Fibroblast of lung (primary cell): ENCODE data around the gene TUBGCP3. TPM values are rescaled to one million over a fixed set of nuclear protein-coding genes. Genes with fewer than 3 reads are reported as not detected.

Experiments
- DNase-seq, 2 donors: peaks; one replicate each; pipeline versions ENCODE4 v3.0.0 to v3.0.0-alpha.2; 2010; ENCODE audit warnings: low read depth in 2 of 2
- H2AFZ ChIP-seq: 2 replicates; pipeline ENCODE4 v1.5.1; 2012; ENCODE audit warnings: low read length, control low read depth, inconsistent platforms
- H3K27ac ChIP-seq: 2 replicates; pipeline ENCODE4 v1.5.1; 2011; ENCODE audit warnings: low read length, control low read depth; ENCODE audit not compliant: insufficient read depth
- H3K27me3 ChIP-seq: 2 replicates; pipeline ENCODE4 v1.5.1; 2011; ENCODE audit warnings: mild to moderate bottlenecking, low read length; ENCODE audit not compliant: control insufficient read depth, insufficient read depth
- H3K36me3 ChIP-seq: 2 replicates; pipeline ENCODE4 v1.5.1; 2011; ENCODE audit warnings: low read length; ENCODE audit not compliant: control insufficient read depth, insufficient read depth
- H3K4me1 ChIP-seq: 2 replicates; pipeline ENCODE4 v1.5.1; 2011; ENCODE audit warnings: low read length; ENCODE audit not compliant: control insufficient read depth, insufficient read depth; ENCODE audit errors: extremely low read depth
- H3K4me2 ChIP-seq: 2 replicates; pipeline ENCODE4 v1.5.1; 2011; ENCODE audit warnings: low read length, control low read depth; ENCODE audit not compliant: insufficient read depth; ENCODE audit errors: extremely low read depth
- H3K4me3 ChIP-seq, 4 experiments: fragments of 200-600 bp in 1 of 4; sonication (generic) in 1 of 4; replicated peaks in 1 of 4; 2 replicates each; pipeline ENCODE4 v1.5.1; 2011 to 2016; ENCODE audit warnings: low read length in 4 of 4, low read depth in 3 of 4, mild to moderate bottlenecking in 3 of 4, control low read depth in 2 of 4, inconsistent platforms in 1 of 4, mixed read lengths in 1 of 4; ENCODE audit not compliant: insufficient read depth in 1 of 4; ENCODE audit errors: control extremely low read depth in 1 of 4
- H3K79me2 ChIP-seq: 2 replicates; pipeline ENCODE4 v1.5.1; 2012; ENCODE audit warnings: mild to moderate bottlenecking, low read length, inconsistent platforms; ENCODE audit not compliant: control insufficient read depth, insufficient read depth
- H3K9ac ChIP-seq: 2 replicates; pipeline ENCODE4 v1.5.1; 2011; ENCODE audit warnings: mild to moderate bottlenecking, low read length, control low read depth; ENCODE audit not compliant: insufficient read depth
- H3K9me3 ChIP-seq: 2 replicates; pipeline ENCODE4 v1.5.1; 2012; ENCODE audit warnings: low read depth, low read length; ENCODE audit not compliant: control insufficient read depth, insufficient read depth
- H4K20me1 ChIP-seq: 2 replicates; pipeline ENCODE4 v1.5.1; 2011; ENCODE audit warnings: low read length; ENCODE audit not compliant: control insufficient read depth, insufficient read depth; ENCODE audit errors: extremely low read depth
- EZH2 ChIP-seq: IDR thresholded peaks from 2 replicates; pipeline ENCODE4 v1.5.1; 2012; ENCODE audit warnings: low read length, control low read depth, mild to moderate bottlenecking; ENCODE audit errors: missing control alignments
- polyA plus RNA-seq, 2 donors: library from polyadenylated mRNA; depleted of rRNA in 1 of 2; stranded (reverse) in 1 of 2; unstranded in 1 of 2; fragments of >200 nt; gene quantifications; 2 replicates each; pipeline ENCODE4 v1.2.1, GENCODE V29; 2011 to 2012; ENCODE audit warnings: missing spikeins in 1 of 2
- total RNA-seq: library from RNA; depleted of rRNA; stranded (reverse); fragments of >200 nt; gene quantifications from 2 replicates; pipeline ENCODE4 v1.2.1, GENCODE V29; 2014
- TF ChIP-seq, protein P1 (sequence below), 2 donors: IDR thresholded peaks in 1 of 2; conservative IDR thresholded peaks in 1 of 2; 1 replicate in 1 of 2; 2 replicates in 1 of 2; pipeline ENCODE4 v1.5.1; 2011 to 2012; ENCODE audit warnings: low read length in 2 of 2, control low read depth in 1 of 2, inconsistent platforms in 1 of 2, low read depth in 1 of 2, mild to moderate bottlenecking in 1 of 2

Gene TUBGCP3
- total and polyA plus RNA-seq, 2 donors (not counting 1 experiment from before 2014, with no cell fraction given): 14.5 to 17.2 TPM

- Histone ChIP-seq H2AFZ (no peak overlapping the region), H3K9ac (no peak overlapping the region), H3K79me2 (no peaks in the 10 kb centered on the region), H3K27ac (no peak overlapping the region), H4K20me1 (no peaks in the 10 kb centered on the region), H3K9me3 (no peaks in the 10 kb centered on the region), H3K4me3 (no peak overlapping the region), H3K27me3 (no peaks in the 10 kb centered on the region), H3K36me3 (no peaks in the 10 kb centered on the region), H3K4me1 (no peaks in the 10 kb centered on the region), H3K4me2 (no peak overlapping the region)
- TF ChIP-seq, protein P1, sequence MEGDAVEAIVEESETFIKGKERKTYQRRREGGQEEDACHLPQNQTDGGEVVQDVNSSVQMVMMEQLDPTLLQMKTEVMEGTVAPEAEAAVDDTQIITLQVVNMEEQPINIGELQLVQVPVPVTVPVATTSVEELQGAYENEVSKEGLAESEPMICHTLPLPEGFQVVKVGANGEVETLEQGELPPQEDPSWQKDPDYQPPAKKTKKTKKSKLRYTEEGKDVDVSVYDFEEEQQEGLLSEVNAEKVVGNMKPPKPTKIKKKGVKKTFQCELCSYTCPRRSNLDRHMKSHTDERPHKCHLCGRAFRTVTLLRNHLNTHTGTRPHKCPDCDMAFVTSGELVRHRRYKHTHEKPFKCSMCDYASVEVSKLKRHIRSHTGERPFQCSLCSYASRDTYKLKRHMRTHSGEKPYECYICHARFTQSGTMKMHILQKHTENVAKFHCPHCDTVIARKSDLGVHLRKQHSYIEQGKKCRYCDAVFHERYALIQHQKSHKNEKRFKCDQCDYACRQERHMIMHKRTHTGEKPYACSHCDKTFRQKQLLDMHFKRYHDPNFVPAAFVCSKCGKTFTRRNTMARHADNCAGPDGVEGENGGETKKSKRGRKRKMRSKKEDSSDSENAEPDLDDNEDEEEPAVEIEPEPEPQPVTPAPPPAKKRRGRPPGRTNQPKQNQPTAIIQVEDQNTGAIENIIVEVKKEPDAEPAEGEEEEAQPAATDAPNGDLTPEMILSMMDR (conservative IDR thresholded peaks at IDR 0.05 in 1 of 2, IDR thresholded peaks at IDR 0.05 in 1 of 2; ENCODE audit: low read depth in 1 of 2, low read length in 2 of 2): no peak
- no peak for TF ChIP-seq EZH2
- DNase-seq: no peak
These were observed 133.9 kb downstream of the TUBGCP3 start for GRCh38 chr13:112453874-112454647.

- no peaks in the 10 kb centered on the region for H3K4me1 ChIP-seq
- H3K27me3 ChIP-seq: no peaks in the 10 kb centered on the region
- DNase-seq: no peak
- H2AFZ ChIP-seq: no peak overlapping the region
- no peak overlapping the region for H3K9ac ChIP-seq
- no peaks in the 10 kb centered on the region for H3K79me2 ChIP-seq
- H3K36me3 ChIP-seq: no peaks in the 10 kb centered on the region
- H4K20me1 ChIP-seq: no peaks in the 10 kb centered on the region
- H3K4me2 ChIP-seq: no peak overlapping the region
- TF ChIP-seq, protein P1 (conservative IDR thresholded peaks at IDR 0.05 in 1 of 2, IDR thresholded peaks at IDR 0.05 in 1 of 2; ENCODE audit: low read depth in 1 of 2, low read length in 2 of 2): no peak
- TF ChIP-seq EZH2: no peak
- no peaks in the 10 kb centered on the region for H3K9me3 ChIP-seq
- H3K27ac ChIP-seq: no peak overlapping the region
- no peak overlapping the region for H3K4me3 ChIP-seq
These were observed 134.6 kb downstream of the TUBGCP3 start for GRCh38 chr13:112453207-112453829.

GRCh38 chr13:112452380-112453206, 135.4 kb downstream of the TUBGCP3 start:
- no peak overlapping the region for H3K27ac ChIP-seq
- H3K79me2 ChIP-seq: no peaks in the 10 kb centered on the region
- H3K27me3 ChIP-seq: no peaks in the 10 kb centered on the region
- no peak overlapping the region for H3K9ac ChIP-seq
- no peaks in the 10 kb centered on the region for H3K4me1 ChIP-seq
- no peaks in the 10 kb centered on the region for H3K36me3 ChIP-seq
- no peak for DNase-seq
- H4K20me1 ChIP-seq: no peaks in the 10 kb centered on the region
- H3K9me3 ChIP-seq: no peaks in the 10 kb centered on the region
- H3K4me2 ChIP-seq: no peak overlapping the region
- no peak overlapping the region for H3K4me3 ChIP-seq
- H2AFZ ChIP-seq: no peak overlapping the region
- no peak for TF ChIP-seq EZH2
- TF ChIP-seq, protein P1 (conservative IDR thresholded peaks at IDR 0.05 in 1 of 2, IDR thresholded peaks at IDR 0.05 in 1 of 2; ENCODE audit: low read depth in 1 of 2, low read length in 2 of 2): no peak
